Neutrophil (primary cell): ENCODE data around the gene ELMOD1.

Source experiments
- H3K27ac ChIP-seq: fragments of 200-600 bp; sonication (generic); 2 replicates; pipeline ENCODE4 v1.5.1; 2016; ENCODE audit warnings: mild to moderate bottlenecking, moderate library complexity
- H3K27me3 ChIP-seq: fragments of 200-600 bp; sonication (generic); 2 replicates; pipeline ENCODE4 v1.6.0; 2016; ENCODE audit warnings: mild to moderate bottlenecking
- H3K36me3 ChIP-seq: fragments of 200-600 bp; sonication (generic); 2 replicates; pipeline ENCODE4 v1.5.1; 2017
- H3K4me1 ChIP-seq, 2 experiments: fragments of 200-600 bp in 1 of 2; sonication (generic) in 1 of 2; 1 replicate in 1 of 2; 2 replicates in 1 of 2; pipeline versions ENCODE4 v1.5.1 to v1.6.1; 2013 to 2016; ENCODE audit warnings: low read depth in 1 of 2, low read length in 1 of 2, mild to moderate bottlenecking in 1 of 2, moderate library complexity in 1 of 2; ENCODE audit not compliant: control insufficient read depth in 1 of 2, insufficient read depth in 1 of 2
- H3K4me3 ChIP-seq, 2 experiments: fragments of 200-600 bp in 1 of 2; sonication (generic) in 1 of 2; 1 replicate in 1 of 2; 2 replicates in 1 of 2; pipeline ENCODE4 v1.5.1; 2013 to 2016; ENCODE audit warnings: low read depth in 1 of 2, low read length in 1 of 2, mild to moderate bottlenecking in 1 of 2, moderate library complexity in 1 of 2
- H3K9me3 ChIP-seq: fragments of 200-600 bp; sonication (generic); 2 replicates; pipeline ENCODE4 v1.5.1; 2016
- CTCF ChIP-seq: fragments of 200-600 bp; sonication (generic); IDR thresholded peaks from 2 replicates; pipeline ENCODE4 v1.5.1; 2016; ENCODE audit warnings: antibody characterized with exemption

The ELMOD1 gene

DNA sequence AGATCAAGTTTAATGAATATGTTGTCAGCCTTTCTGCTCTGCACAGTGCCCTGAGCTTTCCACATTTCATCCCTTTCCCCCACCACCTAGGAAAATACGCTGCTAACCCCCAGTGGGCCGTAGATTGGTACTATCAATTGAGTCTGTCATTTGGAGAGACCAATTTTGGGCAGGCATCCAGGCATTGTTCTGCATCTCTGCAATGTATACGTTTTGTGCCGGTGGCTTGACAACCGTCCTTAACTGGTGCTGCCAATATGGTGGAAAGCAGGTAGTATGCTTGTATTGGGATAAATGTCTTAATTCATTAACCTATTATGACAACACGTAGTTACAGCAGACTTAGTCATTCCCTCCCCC lies 1.3 kb downstream of the ELMOD1 start:
- no peaks in the 10 kb centered on the region for H3K9me3 ChIP-seq
- H3K4me1 ChIP-seq: peaks cover 4 to 13% of the 10 kb centered on the region in 2 experiments
- peaks cover 100% of the 10 kb centered on the region for H3K27me3 ChIP-seq
- TF ChIP-seq CTCF: no peak
- no peak overlapping the region for H3K27ac ChIP-seq
- no peaks in the 10 kb centered on the region for H3K36me3 ChIP-seq
- H3K4me3 ChIP-seq: no peak overlapping the region

- peaks cover 100% of the 10 kb centered on the region for H3K27me3 ChIP-seq
These were observed 1.9 kb downstream of the ELMOD1 start for GRCh38 chr11:107592813-107593212.

GRCh38 chr11:107593951-107594350 lies 3.0 kb downstream of the ELMOD1 start:
- Histone ChIP-seq H3K4me1 (peaks cover 4 to 13% of the 10 kb centered on the region in 2 experiments), H3K27ac (no peak overlapping the region), H3K9me3 (no peaks in the 10 kb centered on the region), H3K4me3 (no peak overlapping the region), H3K27me3 (peaks cover 100% of the 10 kb centered on the region), H3K36me3 (no peaks in the 10 kb centered on the region)
- TF ChIP-seq CTCF: no peak

More at GRCh38 chr11:107592813-107593212, 1.9 kb downstream of the ELMOD1 start:
- H3K9me3 ChIP-seq: no peaks in the 10 kb centered on the region
- TF ChIP-seq CTCF: no peak
- no peaks in the 10 kb centered on the region for H3K36me3 ChIP-seq
- peaks cover 4 to 13% of the 10 kb centered on the region in 2 experiments for H3K4me1 ChIP-seq
- H3K27ac ChIP-seq: no peak overlapping the region
- H3K4me3 ChIP-seq: no peak overlapping the region

DNA sequence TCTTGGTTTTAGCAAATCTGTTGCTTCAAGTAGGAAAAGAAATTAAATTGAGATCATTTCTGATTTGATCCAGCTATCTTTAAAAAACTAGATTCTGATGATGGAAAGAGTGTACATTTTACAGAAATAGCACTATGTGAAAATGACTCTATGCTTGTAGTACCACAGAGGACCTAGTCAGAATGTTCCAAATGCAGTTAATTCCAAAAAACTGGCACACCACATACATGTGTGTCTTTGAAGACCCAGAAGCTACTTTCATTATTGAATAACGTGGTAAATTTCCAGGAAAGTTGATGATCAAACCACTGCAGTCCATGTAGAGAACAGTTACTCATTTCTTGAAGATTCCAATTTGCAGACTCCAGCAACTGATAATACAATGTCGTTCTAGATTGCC lies 3.8 kb downstream of the ELMOD1 start:
- Histone ChIP-seq H3K4me1 (peaks cover 4 to 13% of the 10 kb centered on the region in 2 experiments), H3K27me3 (peaks cover 98% of the 10 kb centered on the region), H3K27ac (no peak overlapping the region), H3K9me3 (no peaks in the 10 kb centered on the region), H3K36me3 (no peaks in the 10 kb centered on the region), H3K4me3 (no peak overlapping the region)
- no peak for TF ChIP-seq CTCF

DNA sequence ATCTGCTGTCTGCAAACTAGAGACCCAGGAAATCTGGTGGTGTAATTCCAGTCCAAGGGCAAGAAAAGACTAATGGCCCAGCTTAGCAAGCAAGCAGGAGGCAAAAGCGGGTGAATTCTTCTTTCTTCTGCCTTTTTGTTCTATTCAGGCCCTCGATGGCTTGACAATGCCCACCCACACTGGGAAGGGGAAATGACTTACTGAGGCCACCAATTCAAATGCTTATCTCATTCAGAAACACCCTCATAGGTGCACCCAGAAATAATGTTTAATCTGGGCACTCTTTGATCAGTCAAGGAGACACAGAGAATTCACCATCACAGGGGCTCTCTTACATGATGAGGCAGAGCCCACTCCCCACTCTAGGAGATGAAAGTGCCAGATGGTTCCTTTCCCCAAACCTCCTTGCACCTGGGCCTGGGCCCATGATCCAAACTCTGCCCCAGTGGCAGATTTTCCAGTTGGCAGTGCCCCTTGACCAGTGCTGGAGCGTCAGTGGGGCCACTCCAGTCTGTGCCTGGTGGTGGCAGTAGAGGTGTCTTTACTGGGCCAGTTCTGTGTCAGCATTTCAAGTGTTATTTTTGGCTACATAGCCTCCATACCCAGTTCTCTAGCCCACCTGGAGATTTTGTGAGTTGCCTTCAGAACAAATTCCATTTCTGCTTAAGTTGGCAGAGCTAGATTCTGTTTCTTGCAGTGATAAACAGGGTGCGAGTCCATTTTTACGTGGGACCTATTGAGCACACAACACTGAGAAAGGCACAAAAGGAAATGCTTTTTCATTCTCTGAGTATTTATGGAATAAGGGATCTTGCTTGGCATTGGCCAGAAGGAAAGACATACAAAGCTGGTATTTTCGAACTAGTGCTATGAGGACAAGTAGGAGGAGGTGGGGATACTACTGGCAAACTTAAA lies 7.5 kb downstream of the ELMOD1 start:
- no peaks in the 10 kb centered on the region for H3K4me1 ChIP-seq
- no peaks in the 10 kb centered on the region for H3K9me3 ChIP-seq
- no peak for TF ChIP-seq CTCF
- peaks cover 92% of the 10 kb centered on the region for H3K27me3 ChIP-seq
- no peak overlapping the region for H3K27ac ChIP-seq
- no peak overlapping the region for H3K4me3 ChIP-seq
- H3K36me3 ChIP-seq: no peaks in the 10 kb centered on the region
